ENCODE data around the gene GSTM4.

GSTM4 gene

DNA sequence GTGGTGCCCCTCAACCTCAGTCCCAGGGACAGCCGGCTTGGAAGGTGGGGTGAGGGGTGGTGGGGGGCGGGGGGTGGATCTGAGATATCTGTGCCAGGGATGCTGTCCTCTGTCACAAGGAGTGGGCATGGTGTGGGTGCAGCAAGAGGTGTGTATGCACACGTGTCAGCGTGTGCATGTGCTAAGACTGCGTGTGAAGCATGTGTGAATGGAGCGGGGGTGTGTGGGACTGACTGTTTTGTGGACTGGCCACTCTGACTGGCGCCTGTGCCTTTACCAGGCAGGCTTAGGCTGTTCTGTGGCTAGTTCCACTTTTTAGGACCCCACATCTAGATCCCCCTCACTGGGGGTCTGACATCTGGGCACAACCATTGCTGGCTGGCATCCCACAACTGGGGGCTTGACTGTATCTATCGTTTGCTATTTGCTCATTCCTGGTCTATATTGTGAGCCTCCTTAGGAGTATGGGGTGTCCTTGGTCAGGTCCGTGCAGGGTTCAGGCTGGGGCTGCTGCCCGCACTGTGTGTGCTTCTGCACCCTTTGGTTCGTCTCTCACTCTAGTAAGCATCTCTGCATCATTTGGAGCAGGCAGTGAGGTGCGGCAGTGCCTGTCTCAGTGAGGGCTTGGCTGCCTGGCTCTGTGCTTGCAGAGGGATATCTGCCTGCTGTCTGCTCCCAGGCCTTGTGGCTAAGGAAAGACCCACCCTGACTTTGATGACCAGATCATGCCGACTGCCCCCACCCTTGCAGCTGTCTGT lies 34.3 kb upstream of the GSTM4 start:
- in situ Hi-C loops (cut with MboI; ENCODE audit: low sequenced_read_pairs, unreplicated experiment), result loop anchor here (5.0 kb wide), 1 partner anchor 74 kb away; the partner anchor contains the start of gene GNAI3
- TF ChIP-seq, protein P1, sequence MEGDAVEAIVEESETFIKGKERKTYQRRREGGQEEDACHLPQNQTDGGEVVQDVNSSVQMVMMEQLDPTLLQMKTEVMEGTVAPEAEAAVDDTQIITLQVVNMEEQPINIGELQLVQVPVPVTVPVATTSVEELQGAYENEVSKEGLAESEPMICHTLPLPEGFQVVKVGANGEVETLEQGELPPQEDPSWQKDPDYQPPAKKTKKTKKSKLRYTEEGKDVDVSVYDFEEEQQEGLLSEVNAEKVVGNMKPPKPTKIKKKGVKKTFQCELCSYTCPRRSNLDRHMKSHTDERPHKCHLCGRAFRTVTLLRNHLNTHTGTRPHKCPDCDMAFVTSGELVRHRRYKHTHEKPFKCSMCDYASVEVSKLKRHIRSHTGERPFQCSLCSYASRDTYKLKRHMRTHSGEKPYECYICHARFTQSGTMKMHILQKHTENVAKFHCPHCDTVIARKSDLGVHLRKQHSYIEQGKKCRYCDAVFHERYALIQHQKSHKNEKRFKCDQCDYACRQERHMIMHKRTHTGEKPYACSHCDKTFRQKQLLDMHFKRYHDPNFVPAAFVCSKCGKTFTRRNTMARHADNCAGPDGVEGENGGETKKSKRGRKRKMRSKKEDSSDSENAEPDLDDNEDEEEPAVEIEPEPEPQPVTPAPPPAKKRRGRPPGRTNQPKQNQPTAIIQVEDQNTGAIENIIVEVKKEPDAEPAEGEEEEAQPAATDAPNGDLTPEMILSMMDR (IDR thresholded peaks at IDR 0.05; ENCODE audit: borderline replicate concordance, control extremely low read depth, extremely low read depth, insufficient read depth, missing control alignments), result no peak

DNA sequence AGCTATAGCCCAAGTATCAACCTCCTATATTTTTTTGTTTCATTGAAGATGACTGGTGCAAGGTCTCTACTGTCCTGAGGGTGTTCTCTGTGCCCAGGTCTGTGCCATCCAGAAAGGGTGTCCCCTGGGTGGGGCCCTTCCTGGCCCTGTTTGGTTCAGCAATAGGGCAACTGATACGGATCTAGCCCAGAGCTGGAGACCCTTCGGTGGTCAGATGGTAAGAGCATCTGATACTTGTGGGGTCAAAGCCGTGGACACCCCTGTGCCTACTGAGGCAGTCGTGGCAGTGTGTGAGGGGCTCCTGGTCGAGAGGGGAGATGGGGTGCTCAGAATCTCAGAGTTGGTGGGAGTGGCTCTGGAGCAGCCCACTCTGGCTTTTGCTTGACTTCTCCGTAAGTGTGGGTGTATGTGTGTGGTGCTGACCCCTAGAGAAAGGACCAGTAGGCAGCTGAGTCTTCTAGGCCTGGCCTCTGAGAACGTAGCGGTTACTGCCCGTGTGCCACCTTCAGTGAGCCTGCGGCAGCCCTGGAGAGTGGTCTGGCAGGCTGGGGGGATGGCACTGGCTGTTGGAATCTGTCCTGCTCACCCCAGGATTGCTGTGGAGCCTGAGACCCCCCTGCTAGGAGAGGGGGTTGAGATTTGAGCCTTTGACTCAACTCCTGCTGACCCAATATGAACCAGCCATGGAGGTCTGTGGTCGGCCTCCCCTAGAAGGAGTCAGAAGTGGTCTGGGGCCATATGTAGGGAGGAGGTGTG lies 33.6 kb upstream of the GSTM4 start:
- TF ChIP-seq, protein P1 (IDR thresholded peaks at IDR 0.05; ENCODE audit: borderline replicate concordance, control extremely low read depth, extremely low read depth, insufficient read depth, missing control alignments), result no peak

More for the DNA sequence above, 34.3 kb upstream of the GSTM4 start:
- DNase-seq (ENCODE audit: low spot score), result peak; percentile 34

DNA sequence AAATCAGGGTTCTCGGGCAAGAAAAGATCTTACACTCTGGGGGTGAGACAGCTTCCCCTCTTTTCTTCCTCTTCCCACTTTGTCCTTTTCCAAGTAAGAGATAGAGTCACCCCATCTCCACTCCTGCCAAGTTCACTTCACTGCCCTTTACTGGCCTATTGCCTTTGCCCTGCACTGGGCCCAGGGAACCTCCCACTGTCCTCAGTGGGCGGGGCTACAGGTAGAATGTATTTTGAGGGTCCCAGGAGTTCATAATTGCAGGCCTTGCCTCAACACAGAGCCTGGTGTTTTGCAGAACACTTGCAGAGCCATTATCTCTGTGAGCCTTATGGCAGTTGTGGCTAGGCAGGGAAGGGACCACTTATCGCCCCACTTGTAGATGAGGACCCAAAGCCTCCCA lies 33.0 kb upstream of the GSTM4 start:
- in situ Hi-C loops (cut with MboI; ENCODE audit: low sequenced_read_pairs, unreplicated experiment), result loop anchor here (5.0 kb wide), 1 partner anchor 76 kb away; the partner anchor contains the start of gene GNAI3
- TF ChIP-seq, protein P1 (IDR thresholded peaks at IDR 0.05; ENCODE audit: borderline replicate concordance, control extremely low read depth, extremely low read depth, insufficient read depth, missing control alignments), result no peak
- DNase-seq (ENCODE audit: low spot score), result peak; percentile 12

More for the DNA sequence above, 33.6 kb upstream of the GSTM4 start:
- peak; percentile 17 for DNase-seq (ENCODE audit: low spot score)
- in situ Hi-C loops (cut with MboI; ENCODE audit: low sequenced_read_pairs, unreplicated experiment), result loop anchor here (5.0 kb wide), 1 partner anchor 75 kb away; the partner anchor contains the start of gene GNAI3

- in situ Hi-C loops (cut with MboI; ENCODE audit: low sequenced_read_pairs, unreplicated experiment), result loop anchor here (5.0 kb wide), 1 partner anchor 76 kb away; the partner anchor contains the start of gene GNAI3
- TF ChIP-seq, protein P1 (IDR thresholded peaks at IDR 0.05; ENCODE audit: borderline replicate concordance, control extremely low read depth, extremely low read depth, insufficient read depth, missing control alignments), result no peak
- DNase-seq (ENCODE audit: low spot score), result peak; percentile 25
Measured at GRCh38 chr1:109623601-109624161, 32.2 kb upstream of the GSTM4 start.

GRCh38 chr1:109624201-109625010 lies 31.5 kb upstream of the GSTM4 start:
- TF ChIP-seq, protein P1 (IDR thresholded peaks at IDR 0.05; ENCODE audit: borderline replicate concordance, control extremely low read depth, extremely low read depth, insufficient read depth, missing control alignments), result no peak
- in situ Hi-C loops (cut with MboI; ENCODE audit: low sequenced_read_pairs, unreplicated experiment), result loop anchor here (5.0 kb wide), 1 partner anchor 77 kb away; the partner anchor contains the start of gene GNAI3
- peak; percentile 53 for DNase-seq (ENCODE audit: low spot score)

All from GM13976 (cell line).